Panc1 (cell line): ENCODE measurements around the gene PSMA8. TPM values are rescaled to one million over a fixed set of nuclear protein-coding genes. Genes with fewer than 3 reads are reported as not detected.

Experiments
- ATAC-seq: fragments of 200-7000 bp; cut with Tn5 transposase; 2 replicates; pipeline ENCODE4 v1.9.1; 2020; ENCODE audit warnings: mild to moderate bottlenecking, moderate library complexity
- BruUV-seq: library from RNA; stranded (reverse); fragments of 400-500 nt; replicated peaks from 2 replicates; lab custom pipeline; 2021; lab: Mats Ljungman, UMichigan
- CTCF ChIA-PET: fragments of 300-600 bp; sonication (Branson Sonifier 250); formaldehyde crosslinking; loops from one replicate; lab custom pipeline; 2022; ENCODE audit warnings: antibody characterized with exemption; lab: Charles Lee
- POLR2A ChIA-PET: fragments of 300-600 bp; sonication (Branson Sonifier 250); formaldehyde crosslinking; loops from one replicate; lab custom pipeline; 2022; ENCODE audit warnings: antibody characterized with exemption; lab: Charles Lee
- DNase-seq: peaks from one replicate; pipeline ENCODE4 v3.0.0-alpha.2; 2010; ENCODE audit warnings: low read depth, low spot score
- H3K27ac ChIP-seq: 2 replicates; pipeline ENCODE4 v1.5.1; 2011; ENCODE audit warnings: mild to moderate bottlenecking, low read length, inconsistent platforms
- H3K27me3 ChIP-seq: fragments of 200-500 bp; sonication (Bioruptor generic); 2 replicates; pipeline ENCODE4 v1.6.0; 2014; ENCODE audit warnings: low read length, inconsistent platforms; ENCODE audit not compliant: control insufficient read depth, insufficient read depth
- H3K36me3 ChIP-seq: fragments of 200-500 bp; sonication (Bioruptor generic); 2 replicates; pipeline ENCODE4 v1.5.1; 2014; ENCODE audit warnings: inconsistent platforms, mild to moderate bottlenecking, low read length, moderate library complexity; ENCODE audit not compliant: control insufficient read depth, insufficient read depth
- H3K4me1 ChIP-seq: 2 replicates; pipeline ENCODE4 v1.5.1; 2011; ENCODE audit warnings: inconsistent platforms, mild to moderate bottlenecking, low read length, moderate library complexity; ENCODE audit not compliant: control insufficient read depth, insufficient read depth
- H3K4me3 ChIP-seq, 2 experiments: 2 replicates each; pipeline ENCODE4 v1.5.1; 2011 to 2012; ENCODE audit warnings: low read depth in 2 of 2, low read length in 2 of 2, mild to moderate bottlenecking in 2 of 2, inconsistent platforms in 1 of 2, moderate library complexity in 1 of 2
- H3K9me3 ChIP-seq: fragments of 200-500 bp; sonication (Bioruptor generic); 2 replicates; pipeline ENCODE4 v1.5.1; 2014; ENCODE audit warnings: low read depth, mild to moderate bottlenecking, inconsistent platforms, low read length, moderate library complexity; ENCODE audit not compliant: control insufficient read depth, insufficient read depth
- CTCF ChIP-seq: fragments of 450-650 bp; IDR thresholded peaks from 2 replicates; pipeline ENCODE4 v1.5.1; 2017; ENCODE audit warnings: mild to moderate bottlenecking
- POLR2AphosphoS5 ChIP-seq: IDR thresholded peaks from 2 replicates; pipeline ENCODE4 v1.6.1; 2012; ENCODE audit warnings: mild to moderate bottlenecking, low read depth, low read length, moderate library complexity
- REST ChIP-seq, 2 experiments: IDR thresholded peaks; 2 replicates each; pipeline ENCODE4 v1.6.1; 2011 to 2012; ENCODE audit warnings: low read depth in 2 of 2, control low read depth in 1 of 2, low read length in 1 of 2, mild to moderate bottlenecking in 1 of 2, moderate library complexity in 1 of 2; ENCODE audit not compliant: insufficient read depth in 1 of 2
- SIN3A ChIP-seq: IDR thresholded peaks from 2 replicates; pipeline ENCODE4 v1.6.1; 2012; ENCODE audit warnings: low read depth, mild to moderate bottlenecking, low read length, moderate library complexity, borderline replicate concordance; ENCODE audit not compliant: insufficient read depth
- TCF7L2 ChIP-seq: IDR thresholded peaks from 2 replicates; pipeline ENCODE4 v1.6.1; 2011; ENCODE audit warnings: mild to moderate bottlenecking, low read depth, low read length, inconsistent platforms
- in situ Hi-C: cut with HindIII; loops from 2 replicates; pipeline ENCODE4 v1.10.0; 2016; ENCODE audit warnings: low sequenced_read_pairs, low pct_unique_long_range_greater_than_20kb
- intact Hi-C: fragments of 100-400 bp; cut with micrococcal nuclease; formaldehyde crosslinking; loops from one replicate; pipeline ENCODE4 v1.10.0; 2022; ENCODE audit not compliant: unreplicated experiment
- total RNA-seq: library from RNA; stranded (reverse); gene quantifications from one replicate; pipeline ENCODE4 v1.2.1, GENCODE V29; 2021; ENCODE audit not compliant: unreplicated experiment

PSMA8 gene
- total RNA-seq, 1 experiment from 2014 or later, result not detected

GRCh38 chr18:26103579-26103978 lies 30.1 kb upstream of the PSMA8 start:
- no peak for DNase-seq
- POLR2A ChIA-PET, result no interaction called here
- CTCF ChIA-PET, result no interaction called here

GRCh38 chr18:26104035-26104434 lies 29.6 kb upstream of the PSMA8 start:
- Histone ChIP-seq H3K27me3 (no peaks in the 10 kb centered on the region), H3K4me3 (no peak overlapping the region), H3K27ac (no peak overlapping the region), H3K9me3 (no peaks in the 10 kb centered on the region), H3K4me1 (no peaks in the 10 kb centered on the region), H3K36me3 (no peaks in the 10 kb centered on the region)
- ATAC-seq, result no peak
- ChIA-PET POLR2A (no interaction called here), CTCF (no interaction called here)
- no peak for TF ChIP-seq SIN3A
- no peak for TF ChIP-seq REST (IDR thresholded peaks at IDR 0.05; ENCODE audit: insufficient read depth in 1 of 2, low read depth in 2 of 2, low read length in 1 of 2)
- TF ChIP-seq TCF7L2, result no peak
- TF ChIP-seq POLR2AphosphoS5, result no peak
- no peak for TF ChIP-seq CTCF
- no peak for DNase-seq
- no TSS peak for BruUV-seq
- in situ Hi-C loops (no loop called here), intact Hi-C loops (loop anchor here (10.0 kb wide), 1 partner anchor 51 kb away; no protein-coding TSS in a partner anchor)

More at GRCh38 chr18:26103579-26103978, 30.1 kb upstream of the PSMA8 start:
- in situ Hi-C loops, result no loop called here
- no peaks in the 10 kb centered on the region for H3K36me3 ChIP-seq
- no peak overlapping the region for H3K27ac ChIP-seq
- TF ChIP-seq SIN3A, result no peak
- no peak for TF ChIP-seq REST (IDR thresholded peaks at IDR 0.05; ENCODE audit: insufficient read depth in 1 of 2, low read depth in 2 of 2, low read length in 1 of 2)
- no peak for TF ChIP-seq POLR2AphosphoS5
- no peak for TF ChIP-seq TCF7L2
- peak; percentile 39 for TF ChIP-seq CTCF
- no peaks in the 10 kb centered on the region for H3K27me3 ChIP-seq
- no peaks in the 10 kb centered on the region for H3K9me3 ChIP-seq
- BruUV-seq, result no TSS peak
- no peak overlapping the region for H3K4me3 ChIP-seq
- no peaks in the 10 kb centered on the region for H3K4me1 ChIP-seq
- intact Hi-C loops, result loop anchor here (10.0 kb wide), 1 partner anchor 51 kb away; no protein-coding TSS in a partner anchor
- ATAC-seq, result no peak
